ENCODE results near the gene TSPAN31.

DNA sequence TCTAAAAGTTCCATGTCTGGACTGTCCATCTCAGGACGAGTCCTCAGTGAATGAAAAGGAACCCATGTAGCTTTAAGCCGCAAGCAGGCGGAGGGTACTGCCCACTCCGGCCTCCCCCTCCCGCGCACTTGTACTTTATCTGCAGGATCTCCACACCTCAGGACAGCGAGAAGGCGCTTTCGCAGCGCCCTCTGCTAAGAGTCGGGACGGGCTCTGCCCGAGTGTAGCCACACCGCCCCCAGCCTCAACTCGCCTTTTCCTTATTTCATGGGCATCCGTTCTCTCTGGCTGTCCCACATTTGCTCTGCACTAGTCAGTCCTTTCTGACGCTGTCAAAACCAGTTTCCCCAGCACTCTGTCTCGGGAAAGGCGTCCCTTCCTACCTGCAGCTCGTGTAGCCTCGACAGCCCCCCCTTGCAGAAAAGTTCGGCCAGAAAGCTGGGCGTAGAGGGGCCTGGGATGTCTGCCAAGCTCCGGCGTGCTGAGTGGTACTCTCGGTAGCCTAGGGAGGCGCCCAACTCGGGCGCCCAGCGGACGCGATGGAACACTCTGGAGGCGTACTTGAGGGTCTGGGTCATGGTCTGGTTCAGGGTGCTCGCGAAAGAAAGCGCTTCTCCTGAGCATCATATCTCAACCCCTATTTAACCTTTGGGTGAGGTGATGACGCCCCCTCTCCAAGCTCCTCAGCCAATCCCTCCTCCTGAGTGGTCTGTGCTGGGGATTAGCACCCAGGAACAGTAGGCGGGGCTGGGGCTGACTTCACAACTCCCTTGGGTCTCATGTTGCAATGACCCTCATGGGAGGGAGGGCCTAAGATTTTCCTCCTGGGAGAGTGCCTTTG, 21.8 kb downstream of the TSPAN31 start, which contains the start of gene CYP27B1:
- TF ChIP-seq, protein P1, sequence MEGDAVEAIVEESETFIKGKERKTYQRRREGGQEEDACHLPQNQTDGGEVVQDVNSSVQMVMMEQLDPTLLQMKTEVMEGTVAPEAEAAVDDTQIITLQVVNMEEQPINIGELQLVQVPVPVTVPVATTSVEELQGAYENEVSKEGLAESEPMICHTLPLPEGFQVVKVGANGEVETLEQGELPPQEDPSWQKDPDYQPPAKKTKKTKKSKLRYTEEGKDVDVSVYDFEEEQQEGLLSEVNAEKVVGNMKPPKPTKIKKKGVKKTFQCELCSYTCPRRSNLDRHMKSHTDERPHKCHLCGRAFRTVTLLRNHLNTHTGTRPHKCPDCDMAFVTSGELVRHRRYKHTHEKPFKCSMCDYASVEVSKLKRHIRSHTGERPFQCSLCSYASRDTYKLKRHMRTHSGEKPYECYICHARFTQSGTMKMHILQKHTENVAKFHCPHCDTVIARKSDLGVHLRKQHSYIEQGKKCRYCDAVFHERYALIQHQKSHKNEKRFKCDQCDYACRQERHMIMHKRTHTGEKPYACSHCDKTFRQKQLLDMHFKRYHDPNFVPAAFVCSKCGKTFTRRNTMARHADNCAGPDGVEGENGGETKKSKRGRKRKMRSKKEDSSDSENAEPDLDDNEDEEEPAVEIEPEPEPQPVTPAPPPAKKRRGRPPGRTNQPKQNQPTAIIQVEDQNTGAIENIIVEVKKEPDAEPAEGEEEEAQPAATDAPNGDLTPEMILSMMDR (IDR thresholded peaks at IDR 0.05), result no peak
- TF ChIP-seq POLR2A (IDR thresholded peaks at IDR 0.05), result no peak

Data from uterus (tissue), 2 donors.